ENCODE data around the gene ACTBL2.

ACTBL2 gene

GRCh38 chr5:57448751-57449150 is 33.9 kb downstream of the ACTBL2 start:
- no peak for DNase-seq (ENCODE audit: low read depth)

- DNase-seq (ENCODE audit: low read depth) = no peak
Measured at GRCh38 chr5:57448287-57448686, 34.3 kb downstream of the ACTBL2 start.

GRCh38 chr5:57447658-57448057 is 35.0 kb downstream of the ACTBL2 start:
- DNase-seq (ENCODE audit: low read depth) = no peak

GRCh38 chr5:57446966-57447365 is 35.6 kb downstream of the ACTBL2 start:
- no peak for DNase-seq (ENCODE audit: low read depth)

- no peak for DNase-seq (ENCODE audit: low read depth)
Measured at GRCh38 chr5:57445705-57446037, 36.9 kb downstream of the ACTBL2 start.

- DNase-seq (ENCODE audit: low read depth) = no peak
Measured at GRCh38 chr5:57445006-57445704, 37.5 kb downstream of the ACTBL2 start.

GRCh38 chr5:57442080-57442839 is 40.4 kb downstream of the ACTBL2 start:
- DNase-seq (ENCODE audit: low read depth) = peak; percentile 90

- peak; percentile 90 for DNase-seq (ENCODE audit: low read depth)
Measured at GRCh38 chr5:57441557-57441956, 41.1 kb downstream of the ACTBL2 start.

- no peak for DNase-seq (ENCODE audit: low read depth)
Measured at GRCh38 chr5:57439601-57440000, 43.0 kb downstream of the ACTBL2 start.

GRCh38 chr5:57437976-57438805 is 44.4 kb downstream of the ACTBL2 start:
- no peak for DNase-seq (ENCODE audit: low read depth)

GRCh38 chr5:57436586-57436985 is 46.0 kb downstream of the ACTBL2 start:
- no peak for DNase-seq (ENCODE audit: low read depth)

- no peak for DNase-seq (ENCODE audit: low read depth)
Measured at GRCh38 chr5:57435701-57436134, 46.9 kb downstream of the ACTBL2 start.

GRCh38 chr5:57434683-57435082 is 47.9 kb downstream of the ACTBL2 start:
- no peak for DNase-seq (ENCODE audit: low read depth)

- no peak for DNase-seq (ENCODE audit: low read depth)
Measured at GRCh38 chr5:57434227-57434640, 48.4 kb downstream of the ACTBL2 start.

- no peak for DNase-seq (ENCODE audit: low read depth)
Measured at GRCh38 chr5:57432876-57433275, 49.7 kb downstream of the ACTBL2 start.

- DNase-seq (ENCODE audit: low read depth) = no peak
Measured at GRCh38 chr5:57431759-57432158, 50.9 kb downstream of the ACTBL2 start.
